BLaER1 treated with 17β-estradiol and CSF1 and Interleukin-3, amounts not matched to agents 10 nM and 100 nM (cell line): Measurements from ENCODE around the gene APP.

Experiments used
- H3K27ac ChIP-seq, 11 experiments: shearing (Covaris generic); formaldehyde crosslinking; 2 replicates each; pipeline ENCODE4 v1.8.1; 2022
- H3K27me3 ChIP-seq, 11 experiments: shearing (Covaris generic); formaldehyde crosslinking; 2 replicates each; pipeline ENCODE4 v1.8.1; 2022
- H3K36me3 ChIP-seq, 11 experiments: shearing (Covaris generic); formaldehyde crosslinking; 2 replicates each; pipeline ENCODE4 v1.8.1; 2022
- H3K4me1 ChIP-seq, 10 experiments: shearing (Covaris generic); formaldehyde crosslinking; 2 replicates each; pipeline ENCODE4 v1.8.1; 2022
- H3K4me2 ChIP-seq, 11 experiments: shearing (Covaris generic); formaldehyde crosslinking; 2 replicates each; pipeline ENCODE4 v1.8.1; 2022
- H3K4me3 ChIP-seq, 10 experiments: shearing (Covaris generic); formaldehyde crosslinking; 2 replicates each; pipeline ENCODE4 v1.8.1; 2022
- H3K9ac ChIP-seq, 11 experiments: shearing (Covaris generic); formaldehyde crosslinking; 2 replicates each; pipeline ENCODE4 v1.8.1; 2022
- H3K9me3 ChIP-seq, 11 experiments: shearing (Covaris generic); formaldehyde crosslinking; replicated peaks in 1 of 11; 2 replicates each; pipeline ENCODE4 v1.8.1; 2022
- H4K20me1 ChIP-seq, 11 experiments: shearing (Covaris generic); formaldehyde crosslinking; 2 replicates each; pipeline ENCODE4 v1.8.1; 2022
- Cebpa-rat ChIP-seq, 11 experiments: shearing (Covaris generic); IDR thresholded peaks; 2 replicates each; pipeline ENCODE4 v1.8.1; 2022

APP gene

GRCh38 chr21:25967181-25967900 is 203.2 kb downstream of the APP start:
- Histone ChIP-seq H3K9me3 (peaks cover 0 to 22% (median 12%) of the 10 kb centered on the region in 11 experiments; a peak in 20 of 22 replicates), H3K27ac (peak overlapping the region; percentile 64 to 79 (median 73)), H3K4me3 (peak overlapping the region in 1 of 10 experiments; percentile 5; a peak in 1 of 20 replicates), H3K4me2 (peak overlapping the region; percentile 49 to 82 (median 69)), H3K27me3 (no peaks in the 10 kb centered on the region), H3K9ac (peak overlapping the region; percentile 29 to 68 (median 49); a peak in 18 of 22 replicates), H3K4me1 (peaks cover 22 to 60% (median 27%) of the 10 kb centered on the region in 10 experiments), H4K20me1 (no peaks in the 10 kb centered on the region), H3K36me3 (peaks cover 36 to 88% (median 65%) of the 10 kb centered on the region in 11 experiments)
- no peak for TF ChIP-seq Cebpa-rat (IDR thresholded peaks at IDR 0.05)

DNA sequence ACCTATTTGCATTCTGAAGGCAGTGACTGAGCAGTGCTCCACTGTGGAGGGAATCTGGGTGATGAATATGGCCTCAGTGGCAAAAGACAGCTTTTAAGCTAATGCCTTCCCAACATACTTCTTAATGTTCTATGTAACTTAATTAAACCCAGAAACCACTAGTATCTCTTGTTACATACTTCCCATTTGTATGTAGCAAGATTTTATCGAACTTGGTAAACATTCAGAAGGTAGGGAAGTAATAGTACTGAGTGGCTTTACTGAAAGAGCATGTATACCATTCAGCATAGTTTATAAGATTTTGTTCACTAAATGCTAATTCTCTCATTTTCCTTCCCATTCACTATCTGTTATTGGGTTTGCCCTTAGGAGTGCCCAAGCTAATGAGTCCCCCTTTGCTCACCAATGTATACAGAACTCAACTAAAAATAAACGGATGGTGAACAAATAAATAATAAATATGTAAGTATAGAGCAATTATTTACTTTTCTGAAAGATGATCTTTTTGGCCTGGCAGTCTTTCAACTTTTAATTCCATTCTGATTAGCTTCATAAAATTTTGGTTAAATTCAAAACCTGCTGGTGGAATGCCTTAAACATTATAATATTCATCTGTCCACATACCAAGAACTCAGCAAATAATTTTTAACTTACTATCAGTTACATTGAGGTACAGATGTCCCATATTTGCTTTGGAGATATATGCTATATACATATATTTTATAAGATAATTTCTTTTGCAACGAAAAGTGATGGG is 204.4 kb downstream of the APP start:
- Histone ChIP-seq H3K9ac (no peak overlapping the region), H3K4me2 (peak overlapping the region in 5 of 11 experiments; percentile 53 to 82 (median 78); a peak in 7 of 22 replicates), H3K27me3 (no peaks in the 10 kb centered on the region), H4K20me1 (no peaks in the 10 kb centered on the region), H3K4me1 (peaks cover 24 to 69% (median 39%) of the 10 kb centered on the region in 10 experiments), H3K4me3 (no peak overlapping the region), H3K27ac (peak overlapping the region in 9 of 11 experiments; percentile 25 to 79 (median 73); a peak in 9 of 22 replicates), H3K9me3 (peaks cover 0 to 10% (median 0%) of the 10 kb centered on the region in 11 experiments; a peak in 5 of 22 replicates), H3K36me3 (peaks cover 26 to 76% (median 53%) of the 10 kb centered on the region in 11 experiments)
- no peak for TF ChIP-seq Cebpa-rat (IDR thresholded peaks at IDR 0.05)

DNA sequence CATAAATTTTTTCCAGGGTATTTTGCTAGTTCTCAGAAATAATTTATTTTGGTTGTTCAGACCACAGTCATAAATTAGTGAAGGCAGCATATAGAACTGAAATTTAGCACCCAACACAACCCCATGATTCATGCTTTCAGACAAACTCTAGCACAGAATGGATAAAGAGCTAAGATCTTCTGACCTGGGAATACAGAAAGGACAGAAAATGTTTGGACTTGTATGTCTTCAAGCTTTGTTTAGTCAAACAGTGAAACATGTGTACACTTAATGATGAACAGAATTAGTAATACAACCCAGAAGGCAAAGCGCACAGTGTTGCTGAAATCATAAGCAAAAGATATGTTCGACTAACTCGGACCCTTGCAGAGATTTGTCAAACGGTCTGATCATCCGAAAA is 205.6 kb downstream of the APP start:
- Histone ChIP-seq H4K20me1 (no peaks in the 10 kb centered on the region), H3K27ac (peak overlapping the region in 1 of 11 experiments; percentile 48; a peak in 2 of 22 replicates), H3K4me2 (peak overlapping the region in 2 of 11 experiments; percentile 19 to 39; a peak in 2 of 22 replicates), H3K4me3 (no peak overlapping the region), H3K4me1 (peaks cover 27 to 72% (median 49%) of the 10 kb centered on the region in 10 experiments), H3K27me3 (no peaks in the 10 kb centered on the region), H3K36me3 (peaks cover 22 to 72% (median 51%) of the 10 kb centered on the region in 11 experiments; a peak in 21 of 22 replicates), H3K9me3 (0 out of 22 replicates have a peak, but pooled peaks cover 0 to 9% (median 0%) of the 10 kb centered on the region in 11 experiments), H3K9ac (no peak overlapping the region)
- no peak for TF ChIP-seq Cebpa-rat (IDR thresholded peaks at IDR 0.05)

GRCh38 chr21:25964015-25964414 is 206.6 kb downstream of the APP start:
- Histone ChIP-seq H3K4me1 (peaks cover 27 to 71% (median 49%) of the 10 kb centered on the region in 10 experiments), H3K9me3 (0 out of 22 replicates have a peak, but pooled peaks cover 0 to 4% (median 0%) of the 10 kb centered on the region in 11 experiments), H3K4me2 (peak overlapping the region in 4 of 11 experiments; percentile 3 to 39 (median 28); a peak in 5 of 22 replicates), H3K9ac (no peak overlapping the region), H3K27ac (peak overlapping the region in 2 of 11 experiments; percentile 4 to 48; a peak in 3 of 22 replicates), H3K4me3 (no peak overlapping the region), H3K27me3 (no peaks in the 10 kb centered on the region), H3K36me3 (peaks cover 31 to 75% (median 54%) of the 10 kb centered on the region in 11 experiments; a peak in 21 of 22 replicates), H4K20me1 (no peaks in the 10 kb centered on the region)
- no peak for TF ChIP-seq Cebpa-rat (IDR thresholded peaks at IDR 0.05)

DNA sequence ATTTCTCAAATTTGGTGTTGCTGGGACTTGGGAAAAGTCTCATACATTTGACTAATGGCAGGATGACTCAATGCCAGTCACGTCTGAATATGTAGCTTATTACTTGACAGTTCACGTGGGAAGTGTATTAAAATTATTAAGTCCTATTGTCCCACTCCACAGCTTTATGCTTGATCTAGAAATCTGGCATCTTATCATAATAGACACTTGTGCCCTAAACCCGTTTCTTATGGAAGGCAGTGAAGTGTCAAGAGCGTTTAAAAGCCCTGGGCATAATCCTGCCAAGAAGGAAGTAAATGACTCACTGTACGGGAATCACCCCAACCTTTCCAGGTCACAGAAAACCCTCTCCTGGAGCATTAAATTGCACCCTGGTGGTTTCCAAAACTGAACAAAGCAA is 207.4 kb downstream of the APP start:
- Histone ChIP-seq H3K4me1 (peaks cover 23 to 63% (median 44%) of the 10 kb centered on the region in 10 experiments), H3K27me3 (no peaks in the 10 kb centered on the region), H3K9me3 (no peaks in the 10 kb centered on the region), H3K4me2 (peak overlapping the region in 2 of 11 experiments; percentile 39 to 67; a peak in 1 of 22 replicates), H3K9ac (no peak overlapping the region), H3K36me3 (peaks cover 37 to 75% (median 52%) of the 10 kb centered on the region in 11 experiments), H3K4me3 (no peak overlapping the region), H4K20me1 (no peaks in the 10 kb centered on the region), H3K27ac (peak overlapping the region in 1 of 11 experiments; percentile 48; a peak in 1 of 22 replicates)
- TF ChIP-seq Cebpa-rat (IDR thresholded peaks at IDR 0.05) = no peak

DNA sequence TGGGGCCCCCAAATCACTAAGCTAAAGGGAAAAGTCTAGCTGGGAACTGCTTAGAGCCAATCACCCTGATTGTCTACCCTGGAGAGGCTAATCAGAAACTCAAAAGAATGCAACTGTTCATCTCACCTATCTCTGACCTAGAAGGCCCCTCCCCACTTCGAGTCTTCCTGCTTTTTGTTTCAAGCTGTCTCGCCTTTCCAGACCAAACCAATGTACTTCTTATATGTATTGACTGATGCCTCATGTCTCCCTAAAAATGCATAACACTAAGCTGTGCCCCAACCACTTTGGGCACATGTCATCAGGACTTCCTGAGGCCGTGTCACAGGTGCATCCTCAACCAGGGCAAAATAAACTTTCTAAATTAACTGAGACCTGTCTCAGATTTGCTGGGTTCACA is 209.5 kb downstream of the APP start:
- TF ChIP-seq Cebpa-rat (IDR thresholded peaks at IDR 0.05) = no peak
- H3K27ac ChIP-seq = peak overlapping the region in 6 of 11 experiments; percentile 27 to 63 (median 48); a peak in 10 of 22 replicates
- peak overlapping the region in 7 of 11 experiments; percentile 41 to 76 (median 67); a peak in 14 of 22 replicates for H3K4me2 ChIP-seq
- H3K36me3 ChIP-seq = peaks cover 39 to 84% (median 64%) of the 10 kb centered on the region in 11 experiments
- H3K9ac ChIP-seq = peak overlapping the region in 1 of 11 experiments; percentile 21; a peak in 1 of 22 replicates
- H3K4me1 ChIP-seq = peaks cover 9 to 41% (median 27%) of the 10 kb centered on the region in 10 experiments; a peak in 19 of 20 replicates
- no peaks in the 10 kb centered on the region for H3K9me3 ChIP-seq
- H3K4me3 ChIP-seq = no peak overlapping the region
- H4K20me1 ChIP-seq = no peaks in the 10 kb centered on the region
- no peaks in the 10 kb centered on the region for H3K27me3 ChIP-seq

GRCh38 chr21:25960402-25960801 is 210.2 kb downstream of the APP start:
- peak overlapping the region in 1 of 11 experiments; percentile 21; a peak in 1 of 22 replicates for H3K9ac ChIP-seq
- peaks cover 39 to 84% (median 64%) of the 10 kb centered on the region in 11 experiments for H3K36me3 ChIP-seq
- H4K20me1 ChIP-seq = no peaks in the 10 kb centered on the region
- H3K4me3 ChIP-seq = no peak overlapping the region
- no peaks in the 10 kb centered on the region for H3K27me3 ChIP-seq
- peak overlapping the region in 6 of 11 experiments; percentile 49 to 76 (median 68); a peak in 12 of 22 replicates for H3K4me2 ChIP-seq
- no peak for TF ChIP-seq Cebpa-rat (IDR thresholded peaks at IDR 0.05)
- H3K9me3 ChIP-seq = no peaks in the 10 kb centered on the region
- peaks cover 9 to 40% (median 27%) of the 10 kb centered on the region in 10 experiments; a peak in 19 of 20 replicates for H3K4me1 ChIP-seq
- H3K27ac ChIP-seq = peak overlapping the region in 6 of 11 experiments; percentile 27 to 63 (median 48); a peak in 10 of 22 replicates

GRCh38 chr21:25959799-25960198 is 210.8 kb downstream of the APP start:
- Histone ChIP-seq H3K4me2 (no peak overlapping the region), H3K27ac (no peak overlapping the region)

More at GRCh38 chr21:25959799-25960198, 210.8 kb downstream of the APP start:
- no peaks in the 10 kb centered on the region for H4K20me1 ChIP-seq
- no peaks in the 10 kb centered on the region for H3K27me3 ChIP-seq
- no peak for TF ChIP-seq Cebpa-rat (IDR thresholded peaks at IDR 0.05)
- no peak overlapping the region for H3K9ac ChIP-seq
- H3K9me3 ChIP-seq = no peaks in the 10 kb centered on the region
- H3K4me3 ChIP-seq = no peak overlapping the region
- H3K36me3 ChIP-seq = peaks cover 35 to 84% (median 64%) of the 10 kb centered on the region in 11 experiments; a peak in 21 of 22 replicates
- H3K4me1 ChIP-seq = peaks cover 9 to 40% (median 27%) of the 10 kb centered on the region in 10 experiments; a peak in 19 of 20 replicates
